Gastroesophageal sphincter (tissue), 4 donors: ENCODE measurements around the gene GOLGB1. TPM values are rescaled to one million over a fixed set of nuclear protein-coding genes. Genes with fewer than 3 reads are reported as not detected.

Experiments
- ATAC-seq: fragments of 150-250 bp; one replicate; pipeline ENCODE4 v1.9.1; 2016; ENCODE audit warnings: mild to moderate bottlenecking, moderate library complexity
- H3K27ac ChIP-seq, 4 donors: fragments of 200-600 bp; sonication (generic) in 3 of 4; 1 replicate in 3 of 4; 2 replicates in 1 of 4; pipeline ENCODE4 v1.5.1; 2016 to 2019
- H3K27me3 ChIP-seq: fragments of 200-600 bp; sonication (generic); one replicate; pipeline ENCODE4 v1.5.1; 2019
- H3K36me3 ChIP-seq, 2 donors: fragments of 200-600 bp; sonication (generic); one replicate each; pipeline ENCODE4 v1.5.1; 2019; ENCODE audit warnings: control low read depth in 1 of 2
- H3K4me1 ChIP-seq, 3 donors: fragments of 200-600 bp; sonication (generic); 1 replicate in 2 of 3; 2 replicates in 1 of 3; pipeline ENCODE4 v1.5.1; 2016 to 2019; ENCODE audit warnings: control low read depth in 2 of 3
- H3K4me3 ChIP-seq, 2 donors: fragments of 200-600 bp; sonication (generic); one replicate each; pipeline ENCODE4 v1.5.1; 2019; ENCODE audit warnings: mild to moderate bottlenecking in 1 of 2, moderate library complexity in 1 of 2
- H3K9me3 ChIP-seq, 3 donors: fragments of 200-600 bp; sonication (generic); one replicate each; pipeline ENCODE4 v1.5.1; 2017 to 2019; ENCODE audit warnings: control low read depth in 2 of 3
- EP300 ChIP-seq: sonication (generic); formaldehyde crosslinking; IDR thresholded peaks from one replicate; pipeline ENCODE4 v1.6.1; 2017; ENCODE audit warnings: antibody characterized with exemption, mild to moderate bottlenecking
- POLR2A ChIP-seq, 2 donors: fragments of 450-650 bp; IDR thresholded peaks; one replicate each; pipeline ENCODE4 v1.6.1; 2017; ENCODE audit warnings: antibody characterized with exemption in 2 of 2, mild to moderate bottlenecking in 2 of 2, moderate library complexity in 1 of 2
- POLR2AphosphoS5 ChIP-seq: sonication (generic); formaldehyde crosslinking; IDR thresholded peaks from one replicate; pipeline ENCODE4 v1.6.1; 2017; ENCODE audit warnings: antibody characterized with exemption
- WGBS, 2 donors: methylation state at CpG; one replicate each; pipeline ENCODE4 v1.1.5; 2018; ENCODE audit warnings: low coverage in 1 of 2; 5-methylcytosine and 5-hydroxymethylcytosine counted together
- total RNA-seq, 4 donors: library from RNA; depleted of rRNA; stranded (reverse); fragments of >200 nt; gene quantifications; one replicate each; pipeline ENCODE4 v1.1.0, GENCODE V29; 2016
- TF ChIP-seq, protein P1 (sequence below), 4 experiments: fragments of 200-600 bp in 2 of 4; fragments of 450-650 bp in 2 of 4; sonication (generic) in 1 of 4; IDR thresholded peaks; one replicate each; pipeline ENCODE4 v1.5.1; 2017 to 2019; ENCODE audit warnings: antibody characterized with exemption in 4 of 4, mild to moderate bottlenecking in 2 of 4, moderate library complexity in 2 of 4

Gene GOLGB1
- total RNA-seq, 4 donors from 2014 or later: 67.9 to 94.3 (median 76.6) TPM

DNA sequence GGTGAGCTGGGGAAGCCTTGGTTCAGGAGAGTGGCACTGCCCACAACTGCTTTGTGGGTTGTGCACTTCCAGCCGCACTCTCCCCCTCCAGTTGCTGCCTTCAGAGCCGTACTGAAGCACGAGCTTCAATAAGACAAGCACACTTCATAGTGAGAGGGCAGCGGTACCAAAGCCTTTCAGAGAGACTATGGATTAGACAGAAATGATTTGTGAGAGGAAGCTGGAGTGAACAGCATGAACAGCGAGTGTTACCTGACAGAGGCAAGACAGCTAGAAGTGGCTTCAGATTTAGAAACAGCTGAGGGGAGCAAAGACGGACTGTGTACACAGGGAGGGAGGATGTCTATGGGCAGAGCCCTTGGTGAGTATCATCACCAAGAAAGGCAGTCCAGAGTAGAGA, 119.9 kb downstream of the GOLGB1 start:
- no peak overlapping the region for H3K4me3 ChIP-seq
- H3K4me1 ChIP-seq: no peaks in the 10 kb centered on the region
- TF ChIP-seq POLR2A (IDR thresholded peaks at IDR 0.05) (no peak), POLR2AphosphoS5 (no peak), EP300 (no peak)
- TF ChIP-seq, protein P1, sequence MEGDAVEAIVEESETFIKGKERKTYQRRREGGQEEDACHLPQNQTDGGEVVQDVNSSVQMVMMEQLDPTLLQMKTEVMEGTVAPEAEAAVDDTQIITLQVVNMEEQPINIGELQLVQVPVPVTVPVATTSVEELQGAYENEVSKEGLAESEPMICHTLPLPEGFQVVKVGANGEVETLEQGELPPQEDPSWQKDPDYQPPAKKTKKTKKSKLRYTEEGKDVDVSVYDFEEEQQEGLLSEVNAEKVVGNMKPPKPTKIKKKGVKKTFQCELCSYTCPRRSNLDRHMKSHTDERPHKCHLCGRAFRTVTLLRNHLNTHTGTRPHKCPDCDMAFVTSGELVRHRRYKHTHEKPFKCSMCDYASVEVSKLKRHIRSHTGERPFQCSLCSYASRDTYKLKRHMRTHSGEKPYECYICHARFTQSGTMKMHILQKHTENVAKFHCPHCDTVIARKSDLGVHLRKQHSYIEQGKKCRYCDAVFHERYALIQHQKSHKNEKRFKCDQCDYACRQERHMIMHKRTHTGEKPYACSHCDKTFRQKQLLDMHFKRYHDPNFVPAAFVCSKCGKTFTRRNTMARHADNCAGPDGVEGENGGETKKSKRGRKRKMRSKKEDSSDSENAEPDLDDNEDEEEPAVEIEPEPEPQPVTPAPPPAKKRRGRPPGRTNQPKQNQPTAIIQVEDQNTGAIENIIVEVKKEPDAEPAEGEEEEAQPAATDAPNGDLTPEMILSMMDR (IDR thresholded peaks at IDR 0.05): no peak
- no peak overlapping the region for H3K27ac ChIP-seq
- no peaks in the 10 kb centered on the region for H3K27me3 ChIP-seq
- H3K36me3 ChIP-seq: no peaks in the 10 kb centered on the region
- no peak for ATAC-seq
- WGBS, 2 donors: 68 to 80% methylated on average over 3 to 6 of the region's 6 CpGs
- H3K9me3 ChIP-seq: no peaks in the 10 kb centered on the region

- Histone ChIP-seq H3K4me3 (no peak overlapping the region), H3K27me3 (no peaks in the 10 kb centered on the region), H3K27ac (no peak overlapping the region), H3K4me1 (no peaks in the 10 kb centered on the region), H3K9me3 (no peaks in the 10 kb centered on the region), H3K36me3 (no peaks in the 10 kb centered on the region)
- no peak for TF ChIP-seq POLR2A (IDR thresholded peaks at IDR 0.05)
- TF ChIP-seq, protein P1 (IDR thresholded peaks at IDR 0.05): no peak
- no peak for TF ChIP-seq POLR2AphosphoS5
- TF ChIP-seq EP300: no peak
- 100% methylated on average over 1 of the region's 3 CpGs for WGBS, 2 donors
- no peak for ATAC-seq
These were observed 121.9 kb downstream of the GOLGB1 start for GRCh38 chr3:121627622-121628021.

GRCh38 chr3:121627211-121627610, 122.3 kb downstream of the GOLGB1 start:
- TF ChIP-seq EP300 (no peak), POLR2A (IDR thresholded peaks at IDR 0.05) (no peak), POLR2AphosphoS5 (no peak)
- TF ChIP-seq, protein P1 (IDR thresholded peaks at IDR 0.05): no peak
- 80 to 100% methylated on average over 1 to 2 of the region's 4 CpGs for WGBS, 2 donors
- no peak for ATAC-seq

DNA sequence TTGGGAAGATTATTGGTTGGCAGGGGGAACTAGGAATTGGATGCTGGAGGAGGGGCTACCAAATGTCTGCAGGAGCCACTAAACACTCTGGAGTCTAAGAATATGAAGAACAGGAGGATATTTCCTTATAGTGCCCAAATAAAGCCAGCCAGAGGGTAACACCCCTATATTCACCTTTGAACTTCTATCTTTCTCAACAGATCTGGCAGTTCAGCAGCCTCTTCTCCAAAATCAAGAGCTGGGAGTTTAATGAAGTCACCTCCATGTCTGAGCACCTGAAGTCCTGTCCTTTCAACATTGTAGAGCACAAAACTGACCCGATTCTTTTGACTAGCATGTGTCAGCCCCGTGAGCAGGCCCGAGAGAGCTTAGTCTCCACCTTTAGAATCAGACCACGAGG, 123.0 kb downstream of the GOLGB1 start:
- TF ChIP-seq EP300: no peak
- TF ChIP-seq, protein P1 (IDR thresholded peaks at IDR 0.05): no peak
- no peak for TF ChIP-seq POLR2AphosphoS5
- no peak for TF ChIP-seq POLR2A (IDR thresholded peaks at IDR 0.05)
- Histone ChIP-seq H3K4me3 (no peak overlapping the region), H3K9me3 (no peaks in the 10 kb centered on the region), H3K27ac (no peak overlapping the region), H3K4me1 (no peaks in the 10 kb centered on the region), H3K36me3 (no peaks in the 10 kb centered on the region), H3K27me3 (no peaks in the 10 kb centered on the region)
- 90 to 92% methylated on average over 4 of the region's 4 CpGs for WGBS, 2 donors
- no peak for ATAC-seq

More at GRCh38 chr3:121627211-121627610, 122.3 kb downstream of the GOLGB1 start:
- Histone ChIP-seq H3K4me3 (no peak overlapping the region), H3K9me3 (no peaks in the 10 kb centered on the region), H3K27ac (no peak overlapping the region), H3K27me3 (no peaks in the 10 kb centered on the region), H3K36me3 (no peaks in the 10 kb centered on the region), H3K4me1 (no peaks in the 10 kb centered on the region)

DNA sequence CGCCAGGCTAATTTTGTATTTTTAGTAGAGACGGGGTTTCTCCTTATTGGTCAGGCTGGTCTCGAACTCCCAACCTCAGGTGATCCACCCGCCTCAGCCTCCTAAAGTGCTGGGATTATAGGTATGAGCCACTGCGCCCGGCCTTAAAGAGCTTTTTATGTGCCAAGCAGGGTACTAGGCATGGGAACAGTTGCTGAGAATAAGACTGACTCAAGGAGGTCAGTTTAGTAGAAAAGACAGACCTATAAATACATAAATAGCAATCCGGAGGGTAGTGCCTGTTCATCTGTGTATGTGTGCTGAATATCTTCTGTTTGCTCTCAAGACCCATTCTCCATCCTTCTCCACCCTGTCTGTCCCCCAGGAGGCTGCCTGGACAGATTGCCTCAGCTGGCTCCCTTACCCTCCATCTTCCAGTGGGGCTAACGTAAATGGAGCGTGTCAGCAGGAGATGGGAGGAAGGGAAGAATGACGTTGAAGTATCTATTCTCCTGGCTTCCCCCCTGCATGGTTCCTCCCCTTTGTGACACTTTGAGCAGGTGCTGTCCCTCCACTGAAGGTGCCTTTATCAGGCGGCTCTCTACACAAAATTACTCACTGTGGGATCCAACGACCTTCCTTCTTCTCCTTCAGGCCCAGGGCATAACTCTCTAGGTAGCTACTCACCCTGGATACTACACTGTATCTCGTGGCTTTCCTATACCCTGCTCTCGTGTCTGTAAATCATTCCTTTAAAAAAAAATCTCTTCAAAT, 125.2 kb downstream of the GOLGB1 start:
- no peak for ATAC-seq
- TF ChIP-seq POLR2AphosphoS5: no peak
- no peak for TF ChIP-seq EP300
- TF ChIP-seq, protein P1 (IDR thresholded peaks at IDR 0.05): no peak
- no peak for TF ChIP-seq POLR2A (IDR thresholded peaks at IDR 0.05)

More for the DNA sequence above, 125.2 kb downstream of the GOLGB1 start:
- Histone ChIP-seq H3K27me3 (no peaks in the 10 kb centered on the region), H3K9me3 (no peaks in the 10 kb centered on the region), H3K4me1 (no peaks in the 10 kb centered on the region), H3K27ac (no peak overlapping the region), H3K4me3 (no peak overlapping the region), H3K36me3 (no peaks in the 10 kb centered on the region)
- 36 to 42% methylated on average over 4 to 6 of the region's 14 CpGs for WGBS, 2 donors
